ENCODE measurements around the gene COL4A2. TPM values are rescaled to one million over a fixed set of nuclear protein-coding genes. Genes with fewer than 3 reads are reported as not detected.

Gene COL4A2
- total RNA-seq, 1 experiment from 2014 or later = 50.0 TPM

- H3K36me3 ChIP-seq = no peaks in the 10 kb centered on the region
- H3K4me3 ChIP-seq = no peak overlapping the region
- DNase-seq = no peak
- no peaks in the 10 kb centered on the region for H3K27me3 ChIP-seq
- no peaks in the 10 kb centered on the region for H3K9me3 ChIP-seq
Measured at GRCh38 chr13:110398564-110399507, 91.8 kb downstream of the COL4A2 start.

- DNase-seq = no peak
Measured at GRCh38 chr13:110399801-110400200, 92.7 kb downstream of the COL4A2 start.

GRCh38 chr13:110400786-110401533, 93.9 kb downstream of the COL4A2 start:
- Histone ChIP-seq H3K27me3 (no peaks in the 10 kb centered on the region), H3K9me3 (no peaks in the 10 kb centered on the region), H3K36me3 (no peaks in the 10 kb centered on the region), H3K4me3 (no peak overlapping the region)
- no peak for DNase-seq

More at GRCh38 chr13:110399801-110400200, 92.7 kb downstream of the COL4A2 start:
- Histone ChIP-seq H3K9me3 (no peaks in the 10 kb centered on the region), H3K36me3 (no peaks in the 10 kb centered on the region), H3K27me3 (no peaks in the 10 kb centered on the region), H3K4me3 (no peak overlapping the region)

GRCh38 chr13:110402299-110403069, 95.4 kb downstream of the COL4A2 start:
- Histone ChIP-seq H3K36me3 (no peaks in the 10 kb centered on the region), H3K4me3 (no peak overlapping the region), H3K9me3 (no peaks in the 10 kb centered on the region), H3K27me3 (no peaks in the 10 kb centered on the region)
- DNase-seq = no peak

- Histone ChIP-seq H3K27me3 (no peaks in the 10 kb centered on the region), H3K36me3 (no peaks in the 10 kb centered on the region), H3K9me3 (no peaks in the 10 kb centered on the region), H3K4me3 (no peak overlapping the region)
- DNase-seq = no peak
Measured at GRCh38 chr13:110403315-110403714, 96.2 kb downstream of the COL4A2 start.

- no peak overlapping the region for H3K4me3 ChIP-seq
- H3K36me3 ChIP-seq = no peaks in the 10 kb centered on the region
- no peaks in the 10 kb centered on the region for H3K27me3 ChIP-seq
- DNase-seq = no peak
- no peaks in the 10 kb centered on the region for H3K9me3 ChIP-seq
Measured at GRCh38 chr13:110403721-110404120, 96.6 kb downstream of the COL4A2 start.

GRCh38 chr13:110404321-110404720, 97.2 kb downstream of the COL4A2 start:
- DNase-seq = no peak

GRCh38 chr13:110405597-110406450, 98.7 kb downstream of the COL4A2 start:
- peak; percentile 48 for DNase-seq

More at GRCh38 chr13:110404321-110404720, 97.2 kb downstream of the COL4A2 start:
- no peaks in the 10 kb centered on the region for H3K36me3 ChIP-seq
- H3K4me3 ChIP-seq = no peak overlapping the region
- no peaks in the 10 kb centered on the region for H3K9me3 ChIP-seq
- no peaks in the 10 kb centered on the region for H3K27me3 ChIP-seq

GRCh38 chr13:110407021-110407420, 99.9 kb downstream of the COL4A2 start:
- no peaks in the 10 kb centered on the region for H3K9me3 ChIP-seq
- no peak overlapping the region for H3K4me3 ChIP-seq
- no peaks in the 10 kb centered on the region for H3K27me3 ChIP-seq
- H3K36me3 ChIP-seq = no peaks in the 10 kb centered on the region
- DNase-seq = no peak

More at GRCh38 chr13:110405597-110406450, 98.7 kb downstream of the COL4A2 start:
- H3K9me3 ChIP-seq = no peaks in the 10 kb centered on the region
- no peak overlapping the region for H3K4me3 ChIP-seq
- no peaks in the 10 kb centered on the region for H3K36me3 ChIP-seq
- no peaks in the 10 kb centered on the region for H3K27me3 ChIP-seq

- Histone ChIP-seq H3K36me3 (no peaks in the 10 kb centered on the region), H3K9me3 (no peaks in the 10 kb centered on the region), H3K27me3 (no peaks in the 10 kb centered on the region), H3K4me3 (no peak overlapping the region)
- DNase-seq = no peak
Measured at GRCh38 chr13:110407531-110407930, 100.4 kb downstream of the COL4A2 start.

- Histone ChIP-seq H3K9me3 (no peaks in the 10 kb centered on the region), H3K36me3 (no peaks in the 10 kb centered on the region), H3K4me3 (no peak overlapping the region), H3K27me3 (no peaks in the 10 kb centered on the region)
- no peak for DNase-seq
Measured at GRCh38 chr13:110408286-110408685, 101.2 kb downstream of the COL4A2 start.

GRCh38 chr13:110409581-110409992, 102.5 kb downstream of the COL4A2 start:
- DNase-seq = peak; percentile 23
- Histone ChIP-seq H3K27me3 (no peaks in the 10 kb centered on the region), H3K36me3 (no peaks in the 10 kb centered on the region), H3K9me3 (no peaks in the 10 kb centered on the region), H3K4me3 (no peak overlapping the region)

- no peaks in the 10 kb centered on the region for H3K9me3 ChIP-seq
- H3K36me3 ChIP-seq = no peaks in the 10 kb centered on the region
- no peak overlapping the region for H3K4me3 ChIP-seq
- no peaks in the 10 kb centered on the region for H3K27me3 ChIP-seq
- DNase-seq = no peak
Measured at GRCh38 chr13:110410000-110410399, 102.9 kb downstream of the COL4A2 start.

GRCh38 chr13:110410936-110411687, 104.0 kb downstream of the COL4A2 start:
- no peaks in the 10 kb centered on the region for H3K9me3 ChIP-seq
- DNase-seq = no peak
- no peaks in the 10 kb centered on the region for H3K27me3 ChIP-seq
- no peak overlapping the region for H3K4me3 ChIP-seq
- H3K36me3 ChIP-seq = no peaks in the 10 kb centered on the region

GRCh38 chr13:110411688-110412059, 104.6 kb downstream of the COL4A2 start:
- Histone ChIP-seq H3K9me3 (no peaks in the 10 kb centered on the region), H3K4me3 (no peak overlapping the region), H3K36me3 (no peaks in the 10 kb centered on the region), H3K27me3 (no peaks in the 10 kb centered on the region)
- DNase-seq = no peak

Data from MG63 (cell line).